Kidney (tissue), 14 donors: Measurements from ENCODE around the gene ZG16B. TPM values are rescaled to one million over a fixed set of nuclear protein-coding genes. Genes with fewer than 3 reads are reported as not detected.

Source experiments
- DNase-seq, 5 donors: peaks; one replicate each; pipeline ENCODE4 v3.0.0-alpha.2; 2013 to 2020
- FAIRE-seq: peaks from 2 replicates; lab custom pipeline; 2012; peaks lifted over from hg19 to GRCh38; lab: Jason Lieb, UNC
- H3K27ac ChIP-seq, 2 donors: one replicate each; pipeline ENCODE4 v1.7.0; 2013; ENCODE audit warnings: low read depth in 2 of 2, low read length in 2 of 2, inconsistent platforms in 1 of 2
- H3K27me3 ChIP-seq: one replicate; pipeline ENCODE4 v1.7.1; 2013; ENCODE audit warnings: low read length, inconsistent platforms; ENCODE audit not compliant: control insufficient read depth, insufficient read depth
- H3K36me3 ChIP-seq, 3 donors: one replicate each; pipeline versions ENCODE4 v1.7.0 to v1.7.1; 2013; ENCODE audit warnings: low read length in 3 of 3, control low read depth in 1 of 3, inconsistent platforms in 1 of 3; ENCODE audit not compliant: insufficient read depth in 3 of 3, control insufficient read depth in 2 of 3
- H3K4me1 ChIP-seq, 3 donors: one replicate each; pipeline versions ENCODE4 v1.7.0 to v1.7.1; 2013; ENCODE audit warnings: low read length in 3 of 3, inconsistent platforms in 1 of 3, low read depth in 1 of 3; ENCODE audit not compliant: control insufficient read depth in 2 of 3, insufficient read depth in 2 of 3
- H3K4me3 ChIP-seq, 3 donors: one replicate each; pipeline versions ENCODE4 v1.7.0 to v1.8.1; 2013; ENCODE audit warnings: low read length in 3 of 3, control low read depth in 1 of 3, inconsistent platforms in 1 of 3
- H3K9ac ChIP-seq, 3 donors: one replicate each; pipeline versions ENCODE4 v1.7.0 to v1.7.1; 2013; ENCODE audit warnings: low read length in 3 of 3, control low read depth in 1 of 3, inconsistent platforms in 1 of 3
- H3K9me3 ChIP-seq, 3 donors: one replicate each; pipeline versions ENCODE4 v1.7.0 to v1.7.1; 2013; ENCODE audit warnings: low read length in 3 of 3, control low read depth in 1 of 3, inconsistent platforms in 1 of 3; ENCODE audit not compliant: control insufficient read depth in 2 of 3, insufficient read depth in 1 of 3
- CTCF ChIP-seq: IDR thresholded peaks from 3 replicates; pipeline ENCODE4 v1.5.1; 2012; ENCODE audit warnings: mild to moderate bottlenecking, moderate library complexity, borderline replicate concordance; ENCODE audit not compliant: insufficient read depth; ENCODE audit errors: extremely low read depth
- intact Hi-C: fragments of 100-400 bp; cut with DNase I; formaldehyde crosslinking; loops from one replicate; pipeline ENCODE4 v1.11.1; 2022
- polyA plus RNA-seq: library from polyadenylated mRNA; stranded (reverse); fragments of 350-450 nt; fragmentation: Illumina TruSeq; extraction: RNeasy Lipid Tissue Mini Kit (QIAGEN cat#74804); gene quantifications from one replicate; pipeline ENCODE4 v1.2.3, GENCODE V29; 2014; ENCODE audit warnings: low read depth, low replicate concordance; ENCODE audit not compliant: insufficient read depth
- total RNA-seq: library from RNA; stranded (reverse); fragmentation: NEBNext Ultra II Directional; extraction: Animal tissue kit (Norgen Biotek cat#: 25700); gene quantifications from one replicate; pipeline ENCODE4 v1.2.1, GENCODE V29; 2021
- donor health status: control.
- donor health status: control.
- donor health status: control.
- donor health status: control.
- donor health status: control.
- donor health status: DM: yes; HTN: yes; CAD: no.
- donor health status: Normal renal cell carcinoma (clear cell type).

Gene ZG16B
- total and polyA plus RNA-seq, 2 donors from 2014 or later: 0.69 to 0.98 TPM

DNA sequence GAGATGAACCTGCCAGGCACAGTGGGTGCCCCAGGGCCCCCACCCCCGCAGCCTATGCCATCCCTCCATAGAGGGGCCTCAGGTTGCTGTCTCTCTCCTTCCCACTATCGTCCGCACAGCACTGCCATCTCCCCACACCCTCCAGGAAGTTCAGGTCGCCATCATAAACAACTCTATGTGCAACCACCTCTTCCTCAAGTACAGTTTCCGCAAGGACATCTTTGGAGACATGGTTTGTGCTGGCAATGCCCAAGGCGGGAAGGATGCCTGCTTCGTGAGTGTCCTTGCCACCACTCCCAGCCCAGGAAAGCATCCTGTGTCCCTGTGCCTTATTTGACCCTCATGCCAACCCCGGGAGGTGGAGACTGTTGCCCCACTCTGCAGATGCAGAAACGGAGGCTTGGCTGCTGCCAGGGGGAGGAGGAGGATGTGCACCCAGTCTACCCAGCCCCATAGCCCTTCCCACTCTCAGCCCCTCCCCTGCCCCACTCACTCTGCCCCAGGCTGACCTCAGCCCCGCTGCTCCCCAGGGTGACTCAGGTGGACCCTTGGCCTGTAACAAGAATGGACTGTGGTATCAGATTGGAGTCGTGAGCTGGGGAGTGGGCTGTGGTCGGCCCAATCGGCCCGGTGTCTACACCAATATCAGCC lies 9.1 kb upstream of the ZG16B start:
- Histone ChIP-seq H3K4me1 (no peaks in the 10 kb centered on the region), H3K9me3 (no peaks in the 10 kb centered on the region), H3K27me3 (no peaks in the 10 kb centered on the region), H3K4me3 (no peak overlapping the region), H3K27ac (no peak overlapping the region), H3K9ac (no peak overlapping the region), H3K36me3 (no peaks in the 10 kb centered on the region)
- TF ChIP-seq CTCF: no peak
- FAIRE-seq (no peak), DNase-seq (no peak)
- intact Hi-C loops: no loop called here

DNA sequence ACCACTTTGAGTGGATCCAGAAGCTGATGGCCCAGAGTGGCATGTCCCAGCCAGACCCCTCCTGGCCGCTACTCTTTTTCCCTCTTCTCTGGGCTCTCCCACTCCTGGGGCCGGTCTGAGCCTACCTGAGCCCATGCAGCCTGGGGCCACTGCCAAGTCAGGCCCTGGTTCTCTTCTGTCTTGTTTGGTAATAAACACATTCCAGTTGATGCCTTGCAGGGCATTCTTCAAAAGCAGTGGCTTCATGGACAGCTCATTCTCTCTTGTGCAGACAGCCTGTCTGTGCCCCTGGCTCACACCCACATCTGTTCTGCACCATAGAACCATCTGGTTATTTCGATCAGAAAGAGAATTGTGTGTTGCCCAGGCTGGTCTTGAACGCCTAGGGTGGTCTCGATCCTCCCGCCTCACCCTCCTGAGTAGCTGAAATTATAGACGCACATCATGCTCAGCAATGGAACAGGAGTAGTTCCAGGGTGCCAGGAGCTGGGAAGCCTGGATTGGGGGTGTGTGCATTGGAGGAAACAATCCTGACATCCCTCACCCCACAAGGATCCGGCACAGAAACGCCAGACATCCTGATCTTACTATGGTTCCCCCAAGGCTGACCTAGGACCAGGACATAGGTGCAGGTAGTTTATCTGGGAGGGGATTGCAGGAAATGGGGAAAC lies 8.5 kb upstream of the ZG16B start:
- FAIRE-seq: no peak
- TF ChIP-seq CTCF: no peak
- Histone ChIP-seq H3K27ac (no peak overlapping the region), H3K4me3 (no peak overlapping the region), H3K27me3 (no peaks in the 10 kb centered on the region), H3K4me1 (no peaks in the 10 kb centered on the region), H3K36me3 (no peaks in the 10 kb centered on the region), H3K9ac (no peak overlapping the region), H3K9me3 (no peaks in the 10 kb centered on the region)
- no peak for DNase-seq
- intact Hi-C loops: no loop called here

GRCh38 chr16:2822158-2822495 lies 8.0 kb upstream of the ZG16B start:
- intact Hi-C loops: no loop called here
- Histone ChIP-seq H3K9me3 (no peaks in the 10 kb centered on the region), H3K4me1 (no peaks in the 10 kb centered on the region), H3K4me3 (no peak overlapping the region), H3K36me3 (no peaks in the 10 kb centered on the region), H3K9ac (no peak overlapping the region), H3K27me3 (no peaks in the 10 kb centered on the region), H3K27ac (no peak overlapping the region)
- TF ChIP-seq CTCF: no peak
- no peak for DNase-seq
- FAIRE-seq: no peak
